CD4-positive, alpha-beta T cell treated with Interleukin-15 for 1 hour (primary cell): ENCODE results near the gene MEF2C.

Experiments used
- DNase-seq: peaks from one replicate; pipeline ENCODE4 v3.0.0-alpha.2; 2020

The MEF2C gene

GRCh38 chr5:88671505-88672499 is 211.2 kb downstream of the MEF2C start:
- DNase-seq = no peak

DNA sequence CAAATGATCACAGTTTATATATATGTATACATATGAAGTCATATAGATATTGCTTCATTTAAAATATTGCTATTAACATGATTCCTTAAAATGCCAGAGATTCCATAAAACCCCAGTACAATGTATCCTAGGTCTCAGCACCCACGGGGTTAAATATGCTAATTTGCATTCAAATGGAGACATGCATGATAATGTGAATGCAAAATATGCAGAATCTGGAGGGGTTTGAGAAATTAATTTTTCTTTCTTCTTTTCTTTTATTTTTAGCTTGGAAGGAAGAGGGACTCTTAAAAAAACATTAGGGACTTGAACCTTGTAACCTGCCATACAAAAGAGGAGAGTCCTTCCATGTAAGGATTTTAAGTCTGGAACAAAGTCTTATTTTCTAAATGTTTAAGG is 211.9 kb downstream of the MEF2C start:
- DNase-seq = no peak

DNA sequence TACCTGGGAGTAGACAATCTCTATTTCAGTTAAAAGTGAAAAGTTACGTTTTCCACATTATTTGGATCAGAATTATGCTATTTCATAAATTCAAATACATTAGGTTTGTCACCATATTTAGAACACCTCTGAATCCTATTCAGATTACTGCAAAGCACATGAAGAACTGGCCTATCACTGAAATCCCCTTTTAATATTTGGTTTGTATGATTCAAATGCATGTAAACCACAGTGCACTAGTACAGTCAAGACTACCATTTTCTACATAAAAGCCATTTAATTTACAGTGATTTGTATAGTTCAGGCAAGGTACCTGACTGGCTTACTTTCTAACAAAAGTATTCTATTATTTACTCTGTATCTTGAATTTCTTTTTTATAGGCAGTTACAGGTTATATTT is 212.5 kb downstream of the MEF2C start:
- DNase-seq = no peak

GRCh38 chr5:88669371-88670050 is 213.5 kb downstream of the MEF2C start:
- no peak for DNase-seq

DNA sequence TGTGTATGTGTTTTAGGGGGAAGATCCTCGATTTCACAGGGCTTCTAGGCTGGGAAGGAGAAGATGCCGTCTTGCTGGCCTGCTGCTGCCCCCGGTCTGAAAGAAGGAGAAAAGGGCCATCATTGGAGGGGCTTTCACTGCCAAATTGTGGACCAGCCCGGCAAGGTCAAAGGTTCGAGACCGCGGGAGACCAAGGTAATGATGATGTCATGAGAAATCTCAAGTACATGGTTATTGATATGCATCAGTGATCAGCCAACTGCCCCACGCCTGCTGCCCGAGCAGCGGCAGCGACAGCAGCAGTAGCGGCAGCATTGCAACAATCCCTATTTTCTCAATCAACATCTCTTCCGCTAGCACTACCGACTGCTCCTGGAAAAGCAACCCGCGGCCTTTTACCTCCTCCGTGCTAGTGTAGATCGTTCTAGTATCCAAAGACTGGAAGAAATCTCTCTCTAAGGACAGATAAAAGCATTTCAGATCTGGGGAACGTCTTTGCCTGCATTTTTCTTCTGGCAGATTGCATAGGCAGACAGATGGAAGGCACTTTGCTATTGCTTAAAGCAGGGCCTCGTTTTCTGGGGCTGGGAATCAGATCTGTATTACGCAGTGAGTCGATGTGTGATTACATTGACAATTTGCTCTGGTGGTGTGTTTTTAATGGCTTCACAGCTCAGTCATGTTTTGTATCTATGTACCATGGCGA is 215.3 kb downstream of the MEF2C start:
- DNase-seq = no peak
